SK-N-SH (cell line): Measurements from ENCODE around the gene PRRT2. TPM values are rescaled to one million over a fixed set of nuclear protein-coding genes. Genes with fewer than 3 reads are reported as not detected.

Experiments
- CTCF ChIA-PET: fragments of 300-600, 350-600 bp; formaldehyde crosslinking; extraction: SDS; loops from one replicate; lab custom pipeline; 2021; lab: Yijun Ruan, JAX
- POLR2A ChIA-PET: fragments of 350-600 bp; sonication (Branson Sonifier 250); formaldehyde crosslinking; extraction: SDS; loops from one replicate; lab custom pipeline; 2020; ENCODE audit warnings: antibody characterized with exemption, inconsistent platforms; lab: Yijun Ruan, JAX
- DNase-seq: peaks from one replicate; pipeline ENCODE4 v3.0.0; 2012
- H2AFZ ChIP-seq: fragments of 200-600 bp; sonication (generic); 2 replicates; pipeline ENCODE4 v1.8.1; 2016; ENCODE audit warnings: antibody characterized with exemption, mild to moderate bottlenecking, low read depth
- H3F3A ChIP-seq: fragments of 200-600 bp; sonication (generic); replicated peaks from 2 replicates; pipeline ENCODE3; 2016; ENCODE audit warnings: antibody characterized with exemption, mild to moderate bottlenecking; ENCODE audit not compliant: insufficient read depth
- H3K27ac ChIP-seq, 2 experiments: fragments of 200-500 bp in 1 of 2; fragments of 200-600 bp in 1 of 2; sonication (Bioruptor generic) in 1 of 2; sonication (generic), shearing (Covaris generic) in 1 of 2; 2 replicates each; pipeline versions ENCODE4 v1.5.1 to v1.6.1; 2014 to 2016; ENCODE audit warnings: low read depth in 2 of 2, inconsistent platforms in 1 of 2, low read length in 1 of 2, mild to moderate bottlenecking in 1 of 2, mixed read lengths in 1 of 2
- H3K27me3 ChIP-seq: fragments of 200-600 bp; sonication (generic), shearing (Covaris generic); 2 replicates; pipeline ENCODE4 v1.6.1; 2016; ENCODE audit warnings: mixed run types; ENCODE audit not compliant: insufficient read depth
- H3K36me3 ChIP-seq, 2 experiments: fragments of 200-500 bp in 1 of 2; fragments of 200-600 bp in 1 of 2; sonication (Bioruptor generic) in 1 of 2; sonication (generic) in 1 of 2; replicated peaks in 1 of 2; 2 replicates each; pipeline versions ENCODE3 to v1.5.1; 2014 to 2016; ENCODE audit warnings: low read length in 1 of 2, mild to moderate bottlenecking in 1 of 2; ENCODE audit not compliant: insufficient read depth in 2 of 2, control insufficient read depth in 1 of 2
- H3K4me1 ChIP-seq, 2 experiments: fragments of 200-500 bp in 1 of 2; fragments of 200-600 bp in 1 of 2; sonication (Bioruptor generic) in 1 of 2; sonication (generic), shearing (Covaris generic) in 1 of 2; 2 replicates each; pipeline versions ENCODE4 v1.5.1 to v1.6.1; 2014 to 2016; ENCODE audit warnings: low read depth in 1 of 2, low read length in 1 of 2, mixed run types in 1 of 2; ENCODE audit not compliant: insufficient read depth in 2 of 2, control insufficient read depth in 1 of 2
- H3K4me2 ChIP-seq: fragments of 200-600 bp; sonication (generic), shearing (Covaris generic); 2 replicates; pipeline ENCODE4 v1.6.1; 2017; ENCODE audit warnings: mixed run types
- H3K4me3 ChIP-seq, 2 experiments: fragments of 200-500 bp in 1 of 2; fragments of 200-600 bp in 1 of 2; sonication (Bioruptor generic) in 1 of 2; sonication (generic), shearing (Covaris generic) in 1 of 2; 2 replicates each; pipeline versions ENCODE4 v1.5.1 to v1.8.1; 2014 to 2016; ENCODE audit warnings: low read depth in 2 of 2, inconsistent platforms in 1 of 2, low read length in 1 of 2, mild to moderate bottlenecking in 1 of 2, mixed read lengths in 1 of 2, moderate library complexity in 1 of 2
- H3K79me2 ChIP-seq: fragments of 200-600 bp; sonication (generic); 2 replicates; pipeline ENCODE4 v1.8.1; 2017; ENCODE audit warnings: mild to moderate bottlenecking; ENCODE audit not compliant: insufficient read depth
- H3K9ac ChIP-seq: fragments of 200-600 bp; sonication (generic); 2 replicates; pipeline ENCODE4 v1.6.1; 2017; ENCODE audit warnings: mixed run types
- H3K9me2 ChIP-seq: fragments of 200-600 bp; sonication (generic); 2 replicates; pipeline ENCODE4 v1.6.1; 2017; ENCODE audit warnings: mixed run types
- H3K9me3 ChIP-seq: fragments of 200-600 bp; sonication (generic); 2 replicates; pipeline ENCODE4 v1.6.1; 2017; ENCODE audit warnings: mixed run types, mild to moderate bottlenecking, moderate library complexity
- H4K20me1 ChIP-seq: fragments of 200-600 bp; sonication (generic); 2 replicates; pipeline ENCODE4 v1.6.1; 2017; ENCODE audit warnings: mild to moderate bottlenecking, mixed run types; ENCODE audit not compliant: insufficient read depth
- CHD2 ChIP-seq: fragments of 150-350 bp; IDR thresholded peaks from 2 replicates; pipeline ENCODE4 v1.6.1; 2018; ENCODE audit warnings: low read length; ENCODE audit not compliant: partially characterized antibody
- EZH2phosphoT487 ChIP-seq: fragments of 200-600 bp; sonication (generic); IDR thresholded peaks from 2 replicates; pipeline ENCODE4 v1.6.1; 2017; ENCODE audit warnings: low read depth, mixed run types, mild to moderate bottlenecking, antibody characterized with exemption, moderate library complexity, borderline replicate concordance
- FOSL2 ChIP-seq: IDR thresholded peaks from 2 replicates; pipeline ENCODE4 v1.4.0; 2012; ENCODE audit warnings: low read depth, mild to moderate bottlenecking, moderate library complexity, borderline replicate concordance
- FOXM1 ChIP-seq: IDR thresholded peaks from 2 replicates; pipeline ENCODE4 v1.4.0; 2012; ENCODE audit warnings: low read depth, mild to moderate bottlenecking
- MEF2A ChIP-seq: IDR thresholded peaks from 2 replicates; pipeline ENCODE4 v1.4.0; 2012; ENCODE audit warnings: low read depth, borderline replicate concordance
- PBX3 ChIP-seq: IDR thresholded peaks from 2 replicates; pipeline ENCODE4; 2012
- POLR2AphosphoS5 ChIP-seq: IDR thresholded peaks from 2 replicates; pipeline ENCODE4 v1.6.1; 2012; ENCODE audit warnings: low read depth, low read length
- RFX5 ChIP-seq: IDR thresholded peaks from 2 replicates; pipeline ENCODE4 v1.6.1; 2012; ENCODE audit warnings: mild to moderate bottlenecking, improper control_type of control experiment, low read length
- RXRA ChIP-seq: IDR thresholded peaks from 2 replicates; pipeline ENCODE4 v1.4.0; 2012; ENCODE audit warnings: low read depth, mild to moderate bottlenecking, borderline replicate concordance
- SIN3A ChIP-seq: IDR thresholded peaks from 2 replicates; pipeline ENCODE4 v1.6.1; 2012; ENCODE audit warnings: low read depth, mild to moderate bottlenecking, low read length, moderate library complexity, borderline replicate concordance
- SMC3 ChIP-seq: IDR thresholded peaks from 2 replicates; pipeline ENCODE4 v1.6.1; 2012; ENCODE audit warnings: low read depth, low read length, improper control_type of control experiment
- TEAD4 ChIP-seq: IDR thresholded peaks from 2 replicates; pipeline ENCODE4 v1.4.0; 2012; ENCODE audit warnings: mild to moderate bottlenecking, borderline replicate concordance; ENCODE audit not compliant: insufficient read depth
- USF1 ChIP-seq: IDR thresholded peaks from 2 replicates; pipeline ENCODE4 v1.4.0; 2012; ENCODE audit warnings: low read depth, borderline replicate concordance
- WGBS: methylation state at CpG from one replicate; pipeline ENCODE4 v1.1.6; 2017; ENCODE audit warnings: low lambda C conversion rate; 5-methylcytosine and 5-hydroxymethylcytosine counted together
- polyA plus RNA-seq, 3 experiments: library from polyadenylated mRNA; depleted of rRNA; stranded (reverse); fragments of >200 nt; gene quantifications; 2 replicates each; pipeline ENCODE4 v1.2.3, GENCODE V29; 2012
- TF ChIP-seq, protein P1 (sequence below): IDR thresholded peaks from 2 replicates; pipeline ENCODE4 v1.4.0; 2012; ENCODE audit warnings: low read depth, borderline replicate concordance
- TF ChIP-seq, protein P2 (sequence below): IDR thresholded peaks from 2 replicates; pipeline ENCODE4 v1.6.1; 2012; ENCODE audit warnings: mild to moderate bottlenecking, low read depth, low read length, moderate library complexity

The PRRT2 gene
- polyA plus RNA-seq, 1 of the 3 experiments (the other 2 are of a cell fraction): 28.1 TPM

DNA sequence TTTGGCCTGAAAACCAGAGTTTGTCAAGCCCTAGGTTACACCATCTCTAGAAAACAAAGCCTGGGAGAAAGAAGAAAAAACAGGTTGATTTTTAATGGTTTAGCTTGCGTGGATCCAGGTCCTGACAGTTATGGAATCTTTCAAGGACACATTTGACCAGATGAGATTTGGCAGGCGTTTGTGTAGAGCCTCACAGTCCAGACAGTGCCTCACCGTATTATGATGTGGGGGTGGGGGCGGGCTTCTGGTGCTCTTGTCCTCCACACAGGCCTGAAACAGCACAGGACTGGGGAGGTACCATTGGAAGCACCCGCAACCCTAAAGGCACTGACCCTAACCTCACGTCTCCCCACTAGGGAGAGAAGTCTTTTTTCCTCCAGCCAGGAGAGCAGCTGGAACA lies 27.8 kb downstream of the PRRT2 start:
- H2AFZ ChIP-seq: no peak overlapping the region
- CTCF ChIA-PET: interaction anchor here (0.6 to 3.1 kb wide), 3 partner anchors 9 to 104 kb away, joined by 3 to 23 read pairs (median 4); no protein-coding TSS in a partner anchor
- 88% methylated on average over 2 of the region's 6 CpGs for WGBS

GRCh38 chr16:29840240-29840639 lies 28.2 kb downstream of the PRRT2 start:
- Histone ChIP-seq H3K9ac (no peak overlapping the region), H3K4me1 (no peaks in the 10 kb centered on the region), H2AFZ (no peak overlapping the region), H3K9me3 (no peaks in the 10 kb centered on the region), H4K20me1 (no peaks in the 10 kb centered on the region), H3K4me3 (no peak overlapping the region), H3F3A (peaks cover 8% of the 10 kb centered on the region), H3K27me3 (no peaks in the 10 kb centered on the region), H3K27ac (no peak overlapping the region), H3K79me2 (no peaks in the 10 kb centered on the region; the same call in 1 of the 2 replicates), H3K9me2 (no peaks in the 10 kb centered on the region), H3K36me3 (peaks cover 34 to 36% of the 10 kb centered on the region in 2 experiments), H3K4me2 (no peak overlapping the region)
- DNase-seq: no peak
- POLR2A ChIA-PET: no interaction called here
- WGBS: 94% methylated on average over 7 of the region's 10 CpGs
- CTCF ChIA-PET: interaction anchor here (0.6 to 3.1 kb wide), 2 partner anchors 8 to 104 kb away, joined by 4 to 23 read pairs; no protein-coding TSS in a partner anchor
- TF ChIP-seq, protein P1, sequence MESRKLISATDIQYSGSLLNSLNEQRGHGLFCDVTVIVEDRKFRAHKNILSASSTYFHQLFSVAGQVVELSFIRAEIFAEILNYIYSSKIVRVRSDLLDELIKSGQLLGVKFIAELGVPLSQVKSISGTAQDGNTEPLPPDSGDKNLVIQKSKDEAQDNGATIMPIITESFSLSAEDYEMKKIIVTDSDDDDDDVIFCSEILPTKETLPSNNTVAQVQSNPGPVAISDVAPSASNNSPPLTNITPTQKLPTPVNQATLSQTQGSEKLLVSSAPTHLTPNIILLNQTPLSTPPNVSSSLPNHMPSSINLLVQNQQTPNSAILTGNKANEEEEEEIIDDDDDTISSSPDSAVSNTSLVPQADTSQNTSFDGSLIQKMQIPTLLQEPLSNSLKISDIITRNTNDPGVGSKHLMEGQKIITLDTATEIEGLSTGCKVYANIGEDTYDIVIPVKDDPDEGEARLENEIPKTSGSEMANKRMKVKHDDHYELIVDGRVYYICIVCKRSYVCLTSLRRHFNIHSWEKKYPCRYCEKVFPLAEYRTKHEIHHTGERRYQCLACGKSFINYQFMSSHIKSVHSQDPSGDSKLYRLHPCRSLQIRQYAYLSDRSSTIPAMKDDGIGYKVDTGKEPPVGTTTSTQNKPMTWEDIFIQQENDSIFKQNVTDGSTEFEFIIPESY: no peak
- TF ChIP-seq RFX5: no peak
- TF ChIP-seq FOSL2: no peak
- no peak for TF ChIP-seq PBX3
- no peak for TF ChIP-seq EZH2phosphoT487
- TF ChIP-seq MEF2A: no peak
- no peak for TF ChIP-seq USF1
- TF ChIP-seq RXRA: no peak
- TF ChIP-seq POLR2AphosphoS5: no peak
- TF ChIP-seq TEAD4: no peak

More for the DNA sequence above, 27.8 kb downstream of the PRRT2 start:
- H3K4me1 ChIP-seq: no peaks in the 10 kb centered on the region
- POLR2A ChIA-PET: interaction anchor here (0.6 kb wide), 1 partner anchor 39 kb away, joined by 3 read pairs; no protein-coding TSS in a partner anchor
- H3K9me2 ChIP-seq: no peaks in the 10 kb centered on the region
- peaks cover 8% of the 10 kb centered on the region for H3F3A ChIP-seq
- H3K36me3 ChIP-seq: peaks cover 34 to 40% of the 10 kb centered on the region in 2 experiments
- H3K4me2 ChIP-seq: no peak overlapping the region
- H3K9ac ChIP-seq: no peak overlapping the region
- no peaks in the 10 kb centered on the region for H3K27me3 ChIP-seq
- DNase-seq: no peak
- no peak overlapping the region for H3K4me3 ChIP-seq
- TF ChIP-seq, protein P2, sequence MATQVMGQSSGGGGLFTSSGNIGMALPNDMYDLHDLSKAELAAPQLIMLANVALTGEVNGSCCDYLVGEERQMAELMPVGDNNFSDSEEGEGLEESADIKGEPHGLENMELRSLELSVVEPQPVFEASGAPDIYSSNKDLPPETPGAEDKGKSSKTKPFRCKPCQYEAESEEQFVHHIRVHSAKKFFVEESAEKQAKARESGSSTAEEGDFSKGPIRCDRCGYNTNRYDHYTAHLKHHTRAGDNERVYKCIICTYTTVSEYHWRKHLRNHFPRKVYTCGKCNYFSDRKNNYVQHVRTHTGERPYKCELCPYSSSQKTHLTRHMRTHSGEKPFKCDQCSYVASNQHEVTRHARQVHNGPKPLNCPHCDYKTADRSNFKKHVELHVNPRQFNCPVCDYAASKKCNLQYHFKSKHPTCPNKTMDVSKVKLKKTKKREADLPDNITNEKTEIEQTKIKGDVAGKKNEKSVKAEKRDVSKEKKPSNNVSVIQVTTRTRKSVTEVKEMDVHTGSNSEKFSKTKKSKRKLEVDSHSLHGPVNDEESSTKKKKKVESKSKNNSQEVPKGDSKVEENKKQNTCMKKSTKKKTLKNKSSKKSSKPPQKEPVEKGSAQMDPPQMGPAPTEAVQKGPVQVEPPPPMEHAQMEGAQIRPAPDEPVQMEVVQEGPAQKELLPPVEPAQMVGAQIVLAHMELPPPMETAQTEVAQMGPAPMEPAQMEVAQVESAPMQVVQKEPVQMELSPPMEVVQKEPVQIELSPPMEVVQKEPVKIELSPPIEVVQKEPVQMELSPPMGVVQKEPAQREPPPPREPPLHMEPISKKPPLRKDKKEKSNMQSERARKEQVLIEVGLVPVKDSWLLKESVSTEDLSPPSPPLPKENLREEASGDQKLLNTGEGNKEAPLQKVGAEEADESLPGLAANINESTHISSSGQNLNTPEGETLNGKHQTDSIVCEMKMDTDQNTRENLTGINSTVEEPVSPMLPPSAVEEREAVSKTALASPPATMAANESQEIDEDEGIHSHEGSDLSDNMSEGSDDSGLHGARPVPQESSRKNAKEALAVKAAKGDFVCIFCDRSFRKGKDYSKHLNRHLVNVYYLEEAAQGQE: no peak
- TF ChIP-seq SMC3 (no peak), RXRA (no peak), PBX3 (no peak), FOSL2 (no peak), SIN3A (no peak), EZH2phosphoT487 (no peak), FOXM1 (no peak), CHD2 (no peak)
- H4K20me1 ChIP-seq: no peaks in the 10 kb centered on the region
- no peaks in the 10 kb centered on the region for H3K9me3 ChIP-seq
- no peaks in the 10 kb centered on the region; the same call in 1 of the 2 replicates for H3K79me2 ChIP-seq
- H3K27ac ChIP-seq: no peak overlapping the region
